GM18868 (cell line): ENCODE measurements around the gene PIK3CB.
"Not testable (repeated sequence)": the region's sequence is repeated elsewhere in the genome, so short reads cannot be mapped to it uniquely, and the experiment has no call there.

Experiments used
- ATAC-seq: cut with Tn5 transposase; IDR thresholded peaks from one replicate; pipeline ENCODE4 v1.9.1; 2021; ENCODE audit warnings: mild to moderate bottlenecking, moderate library complexity; ENCODE audit not compliant: unreplicated experiment

The PIK3CB gene

DNA sequence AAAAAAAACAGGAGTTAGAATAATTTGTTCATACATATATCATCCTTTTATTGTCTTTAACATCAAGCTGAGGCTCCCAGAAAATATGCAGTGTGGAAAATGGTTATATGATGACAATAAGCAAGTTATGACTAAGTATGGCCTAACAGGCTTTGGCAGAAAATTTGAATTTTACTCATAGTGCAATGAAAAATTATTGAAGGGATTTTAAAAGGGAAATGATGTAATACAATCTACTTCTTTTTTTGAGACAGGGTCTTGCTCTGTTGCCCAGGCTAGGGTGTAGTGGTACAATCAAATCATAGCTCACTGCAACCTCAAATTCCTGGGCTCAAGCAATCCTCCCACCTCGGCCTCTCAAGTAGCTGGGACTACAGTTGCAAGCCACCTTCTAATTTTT, 147.5 kb downstream of the PIK3CB start:
- ATAC-seq, result peak; percentile 37

DNA sequence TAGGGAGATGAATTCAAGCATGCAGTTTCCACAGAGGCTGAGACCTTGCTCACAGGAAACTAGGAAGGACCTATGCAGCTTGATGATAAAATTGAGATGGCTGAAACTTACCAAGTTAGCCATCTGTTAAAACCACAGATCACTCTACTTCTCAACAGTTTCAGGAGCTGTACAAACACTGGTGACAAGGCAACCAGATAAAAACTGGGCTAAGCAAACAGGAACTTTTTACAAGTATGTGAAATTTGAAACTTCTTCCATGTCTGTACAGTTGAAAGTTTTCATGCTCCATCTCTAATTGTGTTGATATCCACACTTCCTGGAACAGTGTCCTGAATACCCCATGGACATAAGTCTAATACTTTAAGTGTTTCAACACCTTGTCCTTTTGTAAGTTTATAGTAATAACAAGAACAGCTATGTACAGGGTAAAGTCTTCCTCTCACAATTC, 147.9 kb downstream of the PIK3CB start:
- peak; percentile 98 for ATAC-seq

DNA sequence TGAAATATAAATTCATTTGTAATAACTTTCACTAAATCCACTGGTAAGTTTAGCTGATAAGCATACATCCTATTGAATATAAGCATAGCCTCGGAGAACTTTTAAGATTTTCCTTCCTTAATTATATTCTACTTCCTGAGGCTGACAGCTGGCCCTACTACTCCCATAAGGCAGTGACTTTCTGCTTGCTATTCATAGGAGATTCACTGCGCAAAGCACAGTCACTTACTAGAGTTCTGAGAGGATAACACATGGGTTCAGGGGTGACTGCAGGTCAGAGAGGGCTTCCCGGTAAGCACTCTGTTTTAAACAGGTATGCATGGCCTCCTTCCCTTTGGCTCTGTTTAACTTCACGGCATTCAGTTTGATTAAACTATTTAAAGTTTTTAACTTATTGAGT, 150.3 kb downstream of the PIK3CB start:
- ATAC-seq, result no peak

DNA sequence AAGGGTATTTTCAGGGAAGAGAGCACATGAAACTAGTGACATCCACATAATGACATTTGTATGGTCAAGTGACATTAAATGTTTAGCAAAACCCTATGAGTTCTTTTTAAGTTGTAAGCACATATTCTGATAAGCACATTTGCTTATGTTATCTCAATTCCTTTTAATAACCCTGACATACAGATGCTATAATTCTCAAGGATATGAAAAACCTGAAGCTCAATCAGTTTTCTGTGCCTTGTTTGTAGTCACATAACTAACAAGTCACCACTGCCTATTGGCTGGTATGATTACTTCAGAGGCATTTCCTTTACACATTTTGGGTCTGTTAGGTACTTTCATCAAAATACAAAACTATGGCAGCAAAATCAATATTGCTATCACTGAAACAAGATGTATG, 152.1 kb downstream of the PIK3CB start:
- ATAC-seq, result no peak

DNA sequence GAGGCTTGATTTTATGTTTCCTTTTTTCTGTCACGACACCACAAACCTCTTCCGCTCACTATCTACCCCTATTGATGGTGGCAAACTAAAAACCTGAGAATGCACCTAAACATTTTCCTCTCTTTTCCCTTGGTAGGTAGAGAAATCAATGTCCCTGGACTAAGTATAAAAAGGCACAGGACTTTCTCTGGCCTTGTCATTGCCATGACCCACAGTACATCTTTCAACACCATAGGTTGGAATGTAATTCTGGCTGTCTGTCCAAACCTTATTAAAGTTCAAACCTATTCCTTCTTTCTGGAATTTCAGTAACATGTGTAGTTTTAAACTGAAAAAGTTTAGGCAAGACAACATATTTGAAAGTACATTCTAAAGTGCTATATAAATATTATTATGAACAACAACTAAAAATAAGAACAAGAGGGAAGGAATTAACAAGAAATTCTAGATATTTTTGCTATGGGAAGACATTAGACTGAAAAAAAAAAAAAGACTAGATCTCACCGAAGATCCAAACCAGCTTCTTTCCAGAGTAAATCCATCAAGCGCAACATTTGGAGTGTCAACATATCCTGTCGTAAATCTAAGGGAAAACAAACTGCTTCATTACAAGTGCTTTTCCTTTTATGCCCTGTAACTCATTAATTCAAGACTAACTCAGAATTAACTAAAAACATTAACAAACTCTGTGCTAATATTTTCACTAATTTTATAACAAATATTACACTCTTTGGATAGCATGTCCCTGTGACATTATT, 153.1 kb downstream of the PIK3CB start:
- no peak for ATAC-seq

DNA sequence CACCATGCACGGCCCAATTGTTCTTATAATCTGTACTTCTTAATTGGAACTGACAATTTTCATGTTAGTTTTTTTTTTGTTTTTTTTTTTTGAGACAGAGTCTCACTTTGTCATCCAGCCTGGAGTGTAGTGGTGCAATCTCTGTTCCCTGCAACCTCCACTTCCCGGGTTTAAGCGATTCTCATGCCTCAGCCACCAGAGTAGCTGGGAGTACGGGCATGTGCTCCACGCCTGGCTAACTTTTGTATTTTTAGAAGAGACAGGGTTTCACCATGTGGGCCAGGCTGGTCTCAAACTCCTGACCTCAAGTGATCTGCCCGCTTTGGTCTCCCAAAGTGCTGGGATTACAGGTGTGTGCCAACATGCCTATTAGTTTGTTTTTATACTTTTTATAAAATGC, 153.8 kb downstream of the PIK3CB start:
- ATAC-seq, result not testable (repeated sequence)

DNA sequence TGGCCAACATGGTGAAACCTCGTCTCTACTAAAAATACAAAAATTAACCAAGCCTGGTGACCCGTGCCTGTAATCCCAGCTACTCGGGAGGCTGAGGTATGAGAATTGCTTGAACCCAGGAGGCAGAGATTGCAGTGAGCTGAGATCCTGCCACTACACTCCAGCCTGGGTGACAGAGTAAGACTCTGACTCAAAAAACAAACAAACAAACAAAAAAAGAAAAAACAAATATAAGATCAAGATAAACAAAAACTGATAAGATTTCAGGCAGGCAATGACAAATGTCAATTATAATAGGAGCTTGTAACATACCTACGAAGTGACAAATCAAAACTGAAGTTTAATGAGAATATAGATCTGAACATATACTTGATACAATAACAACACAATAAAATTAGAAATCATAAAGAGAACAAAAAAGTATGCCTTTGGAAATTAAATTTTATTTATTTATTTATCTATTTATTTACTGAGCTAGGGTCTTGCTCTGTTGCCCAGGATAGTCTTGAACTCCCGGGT, 155.8 kb downstream of the PIK3CB start:
- ATAC-seq, result no peak

DNA sequence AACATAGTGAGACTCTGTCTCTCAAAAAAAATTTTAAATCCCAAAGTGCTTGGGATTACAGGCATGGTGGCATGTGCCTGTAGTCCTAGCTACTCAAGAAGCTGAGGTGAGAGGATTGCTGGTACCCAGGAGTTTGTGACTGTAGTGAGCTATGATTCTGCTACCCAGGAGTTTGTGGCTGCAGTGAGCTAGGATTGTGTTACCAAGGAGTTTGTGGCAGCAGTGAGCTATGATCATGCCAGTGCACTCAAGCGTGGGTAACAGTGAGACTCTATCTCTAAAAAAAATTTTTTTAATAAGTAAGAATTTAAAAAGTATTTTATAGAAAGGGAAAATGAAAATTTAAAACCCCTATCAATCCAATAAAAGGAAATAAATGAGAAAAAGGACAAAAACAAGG, 156.6 kb downstream of the PIK3CB start:
- ATAC-seq, result no peak

DNA sequence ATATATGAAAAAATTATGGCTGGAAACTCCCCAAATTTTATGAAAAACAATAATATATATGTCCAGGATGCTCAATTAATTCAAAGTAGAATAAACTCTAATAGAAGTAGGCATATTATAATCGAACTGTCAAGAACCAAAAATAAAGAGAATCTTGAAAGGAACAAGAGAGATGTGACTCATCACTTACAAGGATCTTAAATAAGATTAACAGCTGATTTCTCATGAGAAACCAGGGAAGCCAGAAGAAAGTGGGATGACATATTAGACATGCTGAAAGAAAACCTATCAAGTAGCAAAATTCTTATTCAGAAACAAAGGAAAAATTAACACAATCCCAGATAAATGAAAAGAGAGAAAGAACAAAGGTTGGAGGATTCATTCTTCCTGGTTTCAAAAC, 159.3 kb downstream of the PIK3CB start:
- ATAC-seq, result no peak

DNA sequence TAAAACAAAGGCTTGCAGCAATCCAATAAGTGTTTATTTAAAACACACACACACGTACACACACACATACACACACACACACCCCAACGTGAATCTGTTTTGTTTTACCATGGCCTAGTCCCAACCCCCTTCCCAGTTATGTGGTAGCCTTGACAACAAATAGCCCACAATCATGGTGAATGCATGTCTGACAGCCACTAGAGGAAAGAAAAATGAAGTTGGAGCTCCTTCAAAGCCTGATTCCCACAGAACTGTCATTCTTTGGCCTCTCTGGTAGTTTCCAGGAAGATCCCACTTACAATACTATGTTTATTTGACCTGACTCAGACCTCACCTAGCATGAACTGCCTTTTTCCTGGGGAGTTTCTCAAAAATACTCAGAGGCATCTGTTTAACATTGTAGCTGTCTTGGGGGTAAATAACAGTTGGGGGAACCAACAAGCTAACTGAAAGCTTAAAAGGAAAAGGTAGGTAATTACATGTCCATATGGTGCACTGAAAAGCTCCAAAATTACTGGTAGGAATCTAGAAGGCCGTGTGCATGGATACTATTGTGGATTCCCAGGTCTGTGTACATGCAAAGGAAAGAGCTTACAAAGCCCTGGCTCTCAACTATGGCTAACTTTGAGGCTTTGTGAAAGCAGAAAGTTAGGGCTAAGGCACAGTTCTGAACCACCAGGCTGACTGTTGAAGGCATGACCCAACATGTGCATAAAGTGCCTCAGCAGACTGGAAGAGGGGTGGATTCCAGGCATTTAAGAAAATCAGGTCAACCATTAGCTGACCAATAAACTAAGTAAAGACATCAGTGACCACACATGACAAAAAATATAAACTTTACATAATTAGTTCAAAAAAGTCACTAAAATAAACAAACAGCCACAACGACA, 160.8 kb downstream of the PIK3CB start:
- ATAC-seq, result no peak

DNA sequence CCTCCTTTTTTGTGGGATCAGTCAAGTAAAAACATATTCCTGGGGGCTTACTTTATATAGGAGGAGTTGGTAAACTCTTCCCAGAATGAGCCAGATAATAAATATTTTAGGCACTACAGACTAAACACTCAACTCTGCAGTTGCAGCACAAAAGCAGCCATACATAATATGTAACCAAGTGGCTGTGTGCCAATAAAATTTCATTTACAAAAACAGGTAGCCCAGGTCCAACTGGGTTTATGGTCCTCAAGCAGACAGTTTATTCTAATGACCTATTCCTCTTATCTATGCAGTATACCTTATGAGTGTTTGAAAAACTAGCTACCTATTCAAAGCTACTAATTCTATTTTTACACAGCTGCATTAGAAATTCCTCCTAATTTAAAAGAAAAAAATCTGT, 164.3 kb downstream of the PIK3CB start:
- ATAC-seq, result no peak

DNA sequence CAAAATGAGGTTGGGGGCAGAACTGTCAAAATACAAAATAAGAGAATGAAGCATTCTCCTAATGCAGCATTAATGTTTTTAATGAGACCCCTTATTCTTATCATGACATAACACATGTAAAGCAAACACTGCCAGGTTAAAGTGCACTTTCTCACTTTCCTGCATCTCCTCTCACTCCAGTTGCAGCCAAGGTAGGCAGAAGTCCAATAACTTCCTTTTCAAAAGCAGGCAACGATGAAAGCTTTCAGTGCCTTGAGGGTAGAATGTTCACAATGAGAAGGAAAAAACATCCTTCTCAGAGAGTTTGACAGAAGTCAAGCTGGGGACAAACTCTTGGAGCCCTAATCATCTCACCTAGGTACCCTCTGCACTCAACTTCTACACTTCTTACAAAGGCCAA, 166.6 kb downstream of the PIK3CB start:
- ATAC-seq, result no peak

DNA sequence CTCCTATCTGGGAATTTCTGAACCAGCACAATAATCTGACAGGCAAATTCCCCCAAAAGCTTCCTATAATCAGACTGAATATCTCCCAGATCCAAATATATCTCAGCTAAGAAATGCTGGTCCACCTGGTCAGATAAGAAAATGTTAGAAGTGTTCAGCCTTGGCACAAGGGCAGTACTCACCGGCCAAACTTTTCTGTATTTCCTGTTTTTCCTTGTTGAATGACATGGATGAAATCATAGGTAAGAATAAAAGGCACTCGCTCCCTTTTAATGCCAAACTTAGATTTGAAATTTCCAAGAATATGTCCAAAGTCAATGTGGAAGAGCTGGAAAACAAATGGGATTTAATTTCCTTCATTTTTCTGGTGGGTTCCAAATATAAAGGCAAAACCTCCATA, 177.2 kb downstream of the PIK3CB start:
- no peak for ATAC-seq

DNA sequence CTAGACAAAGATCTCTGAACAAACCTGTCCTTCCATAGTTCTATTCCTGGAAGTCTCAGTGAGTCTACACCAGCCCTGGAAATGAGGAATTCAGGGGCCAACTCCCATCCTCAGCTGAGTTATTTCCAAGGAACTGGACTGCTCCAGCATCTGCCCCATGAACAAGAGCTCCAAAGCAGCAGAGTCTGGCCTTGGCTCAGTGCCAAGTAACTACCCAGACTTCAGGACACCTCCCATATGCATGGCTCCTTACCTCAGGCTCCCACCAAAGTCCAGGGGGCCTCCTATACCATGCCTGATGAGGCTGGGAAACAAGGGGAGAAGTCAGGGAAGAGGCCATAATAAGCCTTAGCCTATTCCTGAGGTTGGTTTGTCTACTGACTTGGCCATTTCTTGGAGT, 181.2 kb downstream of the PIK3CB start:
- ATAC-seq, result no peak

DNA sequence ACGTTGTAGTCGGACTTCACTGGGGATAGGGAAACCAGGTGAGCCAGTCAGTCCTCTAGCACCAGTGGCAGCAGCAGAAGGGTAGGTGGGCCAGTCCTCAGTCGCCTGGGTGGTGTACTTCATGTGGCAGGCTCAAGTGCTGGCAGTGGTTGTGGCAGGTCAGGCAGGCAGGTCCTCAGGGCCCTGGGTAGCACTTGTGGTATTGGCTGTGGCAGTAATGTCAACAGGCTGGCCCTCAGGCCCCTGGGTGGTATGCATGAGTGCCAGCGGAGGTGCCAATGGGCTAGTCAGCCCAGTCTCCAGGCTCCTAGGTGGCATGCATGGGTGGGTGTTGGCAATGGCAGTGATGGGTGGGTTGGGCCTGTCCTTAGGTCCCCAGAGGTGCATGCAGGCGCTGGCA, 185.6 kb downstream of the PIK3CB start:
- ATAC-seq, result no peak

DNA sequence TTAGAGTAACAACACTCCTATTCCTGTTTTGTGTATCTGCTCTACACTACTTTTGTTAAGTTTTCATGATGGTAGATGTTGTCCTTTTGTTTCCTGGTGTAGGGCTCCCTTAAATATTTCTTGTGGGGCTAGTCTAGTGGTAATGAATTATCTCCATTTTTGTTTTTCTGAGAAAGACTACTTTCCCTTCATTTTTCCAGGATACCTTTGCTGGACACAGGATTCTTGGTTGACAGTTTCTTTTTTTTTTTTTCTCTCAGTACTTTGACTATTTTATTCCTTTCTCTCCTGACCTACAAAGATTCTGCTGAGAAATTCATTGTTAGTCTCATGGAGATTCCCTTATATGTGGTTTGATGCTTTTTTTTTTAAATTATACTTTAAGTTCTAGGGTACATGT, 188.2 kb downstream of the PIK3CB start:
- no peak for ATAC-seq

DNA sequence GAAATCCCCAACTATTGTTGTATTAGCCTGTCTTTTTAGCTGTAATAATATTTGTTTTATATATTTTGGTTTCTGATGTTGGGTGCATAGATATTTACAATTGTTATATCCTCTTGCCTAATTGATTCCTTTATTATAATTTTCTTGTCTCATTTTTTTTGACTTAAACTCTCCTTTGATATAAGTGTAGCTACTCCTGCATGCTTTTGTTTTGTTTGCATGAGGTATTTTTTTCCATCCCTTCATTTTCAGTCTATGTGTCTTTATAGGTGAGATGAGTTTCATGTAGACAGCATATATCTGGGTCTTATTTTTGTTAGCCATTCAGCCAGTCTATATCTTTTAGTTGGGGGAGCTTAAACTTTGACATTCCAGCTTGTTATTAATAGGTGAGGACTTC, 188.7 kb downstream of the PIK3CB start:
- no peak for ATAC-seq

DNA sequence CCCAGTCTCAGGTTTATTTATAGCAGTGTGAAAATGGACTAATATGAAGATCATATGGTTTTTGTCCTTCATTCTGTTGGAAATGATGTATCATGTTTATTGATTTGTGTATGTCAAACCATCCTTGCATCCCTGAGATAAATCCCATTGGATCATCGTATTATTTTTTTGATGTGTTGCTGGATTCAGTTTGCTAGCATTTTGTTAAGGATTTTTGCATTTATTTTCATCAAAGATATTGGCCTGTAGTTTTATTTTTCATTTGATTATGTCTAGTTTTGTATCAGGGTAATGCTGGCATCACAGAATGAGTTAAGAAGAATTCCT, 191.8 kb downstream of the PIK3CB start:
- no peak for ATAC-seq

DNA sequence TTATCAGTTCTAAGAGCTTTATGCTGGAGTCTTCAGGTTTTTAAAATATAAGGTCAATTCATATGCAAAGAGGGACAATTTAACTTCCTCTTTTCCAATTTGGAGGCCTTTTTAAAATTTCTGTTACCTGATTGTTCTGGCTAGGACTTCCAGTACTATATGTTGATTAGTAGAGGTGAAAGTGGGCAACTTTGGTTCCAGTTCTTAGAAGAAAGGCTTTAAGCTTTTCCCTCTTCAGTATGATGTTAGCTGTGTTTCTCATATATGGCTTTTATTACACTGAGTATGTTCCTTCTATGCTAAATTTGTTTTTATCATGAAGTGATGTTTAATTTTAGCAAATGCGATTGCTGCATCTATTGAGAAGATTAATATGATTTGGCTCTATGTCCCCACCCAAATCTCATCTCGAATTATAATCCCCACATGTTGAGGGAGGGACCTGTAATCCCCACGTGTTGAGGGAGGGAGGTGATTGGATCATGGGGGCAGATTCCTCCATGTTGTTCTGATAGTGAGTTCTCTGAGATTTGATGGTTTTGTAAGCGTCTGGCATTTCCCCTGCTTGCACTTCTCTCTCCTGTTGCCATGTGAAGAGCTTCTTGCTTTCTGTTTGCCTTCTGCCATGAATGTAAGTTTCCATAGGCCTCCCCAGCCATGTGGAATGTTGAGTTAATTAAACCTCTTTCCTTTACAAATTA, 192.4 kb downstream of the PIK3CB start:
- ATAC-seq, result no peak

DNA sequence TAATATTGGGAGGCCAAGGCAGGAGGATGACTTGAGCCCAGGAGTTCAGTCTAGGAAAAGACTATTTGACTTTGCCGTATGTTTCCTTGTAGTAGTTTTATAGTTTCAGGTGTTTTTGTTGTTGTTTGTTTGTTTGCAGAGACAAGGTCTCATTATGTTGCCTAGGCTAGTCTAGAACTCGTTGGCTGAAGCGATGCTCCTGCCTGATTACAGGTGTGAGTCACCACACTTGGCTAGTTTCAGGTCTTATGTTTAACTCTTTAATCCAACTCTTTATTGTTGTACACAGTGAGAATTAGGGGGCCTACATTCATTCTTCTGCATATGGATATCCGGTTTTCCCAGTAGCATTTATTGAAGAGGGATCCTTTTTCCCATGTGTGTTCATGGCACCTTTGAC, 194.2 kb downstream of the PIK3CB start:
- no peak for ATAC-seq

DNA sequence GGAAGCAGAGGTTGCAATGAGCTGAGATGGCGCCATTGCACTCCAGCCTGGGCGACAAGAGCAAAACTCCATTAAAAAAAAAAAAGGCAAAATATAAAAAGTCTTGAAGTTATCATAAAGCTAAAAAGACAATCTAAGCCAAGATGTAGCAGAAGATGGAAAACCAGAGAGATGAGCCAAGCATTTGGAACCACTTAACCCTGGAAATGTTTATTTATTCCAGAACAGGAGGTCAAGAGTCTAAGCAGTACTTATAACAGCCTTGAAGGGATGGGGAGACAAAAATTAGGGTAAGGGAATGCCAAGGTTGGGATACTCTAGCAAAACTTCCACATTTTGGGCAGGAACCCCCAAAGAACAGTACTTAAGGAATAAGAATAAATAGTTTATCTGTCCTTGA, 196.1 kb downstream of the PIK3CB start:
- ATAC-seq, result no peak

DNA sequence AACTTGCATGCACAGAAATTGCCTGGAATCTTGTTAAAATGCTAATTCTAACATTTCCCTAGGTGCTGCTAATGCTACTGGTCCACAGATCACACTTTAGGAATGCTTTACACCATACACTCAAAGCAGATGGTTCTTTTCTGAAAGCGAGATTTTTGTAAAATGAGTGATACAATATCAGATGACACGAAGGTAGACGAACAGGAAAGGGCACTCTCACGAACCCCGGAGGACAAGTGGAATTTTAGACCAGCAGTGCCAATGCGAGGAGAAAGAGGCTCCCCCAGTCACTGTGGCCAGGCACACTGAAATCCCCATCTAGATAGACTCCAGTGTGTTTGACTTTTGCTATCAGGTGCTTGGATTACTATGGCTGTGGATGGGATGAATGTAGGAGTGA, 205.2 kb downstream of the PIK3CB start:
- no peak for ATAC-seq
